K562 (cell line): ENCODE measurements around the gene ZMYND8. TPM values are rescaled to one million over a fixed set of nuclear protein-coding genes. Genes with fewer than 3 reads are reported as not detected.

Experiments
- ARID3A ChIP-seq: IDR thresholded peaks from 2 replicates; pipeline ENCODE4 v1.6.1; 2012; ENCODE audit warnings: low read depth, low read length, improper control_type of control experiment, borderline replicate concordance
- ASH1L ChIP-seq: fragments of 450-650 bp; IDR thresholded peaks from 2 replicates; pipeline ENCODE4 v1.6.1; 2018; ENCODE audit warnings: borderline replicate concordance, mild to moderate bottlenecking, low read depth; ENCODE audit not compliant: partially characterized antibody
- CBX3 ChIP-seq, 2 experiments: IDR thresholded peaks; 1 replicate in 1 of 2; 2 replicates in 1 of 2; pipeline ENCODE4 v1.6.1; 2012; ENCODE audit warnings: inconsistent platforms in 2 of 2, low read length in 2 of 2, borderline replicate concordance in 1 of 2, control low read depth in 1 of 2
- CREB3 ChIP-seq: fragments of 450-650 bp; conservative IDR thresholded peaks from 2 replicates; pipeline ENCODE4 v1.6.1; 2016; ENCODE audit warnings: missing genetic modification characterization, low read depth, mild to moderate bottlenecking, missing compliant biosample characterization, moderate library complexity
- ELK3 ChIP-seq: fragments of 450-650 bp; formaldehyde crosslinking; IDR thresholded peaks from 2 replicates; pipeline ENCODE4 v1.4.0; 2020; ENCODE audit warnings: mild to moderate bottlenecking
- ID3 ChIP-seq, 2 experiments: fragments of 250-450 bp in 1 of 2; fragments of 450-650 bp in 1 of 2; sonication (Bioruptor Pico) in 1 of 2; IDR thresholded peaks; 2 replicates each; pipeline versions ENCODE4 v1.6.1 to v1.8.0; 2016 to 2021; ENCODE audit warnings: mild to moderate bottlenecking in 2 of 2, moderate library complexity in 2 of 2, missing compliant biosample characterization in 1 of 2, missing genetic modification characterization in 1 of 2
- NR2C1 ChIP-seq, 2 experiments: fragments of 450-650 bp; IDR thresholded peaks; 2 replicates each; pipeline ENCODE4 v1.6.1; 2017; ENCODE audit warnings: mild to moderate bottlenecking in 2 of 2, antibody characterized with exemption in 1 of 2, inconsistent platforms in 1 of 2, missing compliant biosample characterization in 1 of 2, missing genetic modification characterization in 1 of 2
- PYGO2 ChIP-seq: fragments of 450-650 bp; IDR thresholded peaks from 2 replicates; pipeline ENCODE4 v1.6.1; 2016; ENCODE audit warnings: mild to moderate bottlenecking, missing genetic modification characterization, moderate library complexity, missing compliant biosample characterization
- SAFB ChIP-seq: fragments of 200-400 bp; formaldehyde crosslinking; IDR thresholded peaks from 2 replicates; pipeline ENCODE4 v1.6.1; 2017; ENCODE audit warnings: low read depth, low read length, borderline replicate concordance
- SIN3A ChIP-seq, 2 experiments: fragments of 150-350 bp in 1 of 2; IDR thresholded peaks; 2 replicates each; pipeline ENCODE4 v1.6.1; 2011 to 2016; ENCODE audit warnings: borderline replicate concordance in 2 of 2, low read depth in 2 of 2, low read length in 2 of 2, mild to moderate bottlenecking in 2 of 2, moderate library complexity in 2 of 2; ENCODE audit not compliant: control insufficient read depth in 1 of 2
- TAF9B ChIP-seq: fragments of 450-650 bp; IDR thresholded peaks from 2 replicates; pipeline ENCODE4 v1.6.1; 2018; ENCODE audit warnings: mild to moderate bottlenecking; ENCODE audit not compliant: partially characterized antibody
- TCFL5 ChIP-seq: fragments of 250-450 bp; sonication (Bioruptor Pico); conservative IDR thresholded peaks from 2 replicates; pipeline ENCODE4 v1.6.1; 2021; ENCODE audit warnings: mild to moderate bottlenecking, moderate library complexity, matching md5 sums
- TFE3 ChIP-seq: fragments of 450-650 bp; formaldehyde crosslinking; IDR thresholded peaks from 2 replicates; pipeline ENCODE4 v1.4.0; 2020; ENCODE audit warnings: mild to moderate bottlenecking, mixed read lengths
- ZNF124 ChIP-seq: sonication (generic); formaldehyde crosslinking; IDR thresholded peaks from 2 replicates; pipeline ENCODE4 v1.8.1; 2022; ENCODE audit warnings: missing genetic modification reagents
- ZNF175 ChIP-seq: fragments of 200-800 bp; sonication (Bioruptor generic); IDR thresholded peaks from 2 replicates; pipeline ENCODE4 v1.6.1; 2016; ENCODE audit warnings: low read depth, mild to moderate bottlenecking, missing genetic modification characterization, missing compliant biosample characterization
- ZNF408 ChIP-seq: fragments of 250-450 bp; sonication (Bioruptor Pico); IDR thresholded peaks from 2 replicates; pipeline ENCODE4 v1.4.0; 2020; ENCODE audit warnings: low read depth, mild to moderate bottlenecking, moderate library complexity
- ZNF766 ChIP-seq: fragments of 200-800 bp; sonication (Bioruptor generic); conservative IDR thresholded peaks from 2 replicates; pipeline ENCODE4 v1.6.1; 2016; ENCODE audit warnings: missing genetic modification characterization, missing compliant biosample characterization
- polyA plus RNA-seq, 8 experiments: library from polyadenylated mRNA; depleted of rRNA in 4 of 8; stranded (reverse) in 5 of 8; unstranded in 3 of 8; fragments of >200 nt; fragmentation: Nextera tagmentation in 2 of 8; fragmentation: Illumina TruSeq in 1 of 8; extraction: Ambion mirVana in 2 of 8; extraction: Trizol in 1 of 8; gene quantifications; 2 replicates each; pipeline versions ENCODE4 v1.2.1 to v1.2.3, GENCODE V29; 2011 to 2014; ENCODE audit warnings: inconsistent platforms in 1 of 8, missing spikeins in 1 of 8
- total RNA-seq, 7 experiments: library from RNA; depleted of rRNA in 6 of 7; stranded (reverse); fragments of >200 nt in 6 of 7; fragmentation: Illumina TruSeq in 2 of 7; extraction: Trizol in 2 of 7; gene quantifications; 2 replicates each; pipeline versions ENCODE4 v1.2.1 to v1.2.3, GENCODE V29; 2011 to 2021; ENCODE audit warnings: low replicate concordance in 1 of 7

Gene ZMYND8
- total and polyA plus RNA-seq, 9 of the 15 experiments (the other 6 are each of a cell fraction or from before 2014, with no cell fraction given), result 31.8 to 148 (median 71.9) TPM

- TF ChIP-seq ARID3A, result no peak
- no peak for TF ChIP-seq ASH1L
- no peak for TF ChIP-seq ZNF175 (CRISPR knock-in tag)
- TF ChIP-seq ZNF408 (CRISPR knock-in tag), result no peak
- TF ChIP-seq ID3 (CRISPR knock-in tag; IDR thresholded peaks at IDR 0.05), result no peak
- no peak for TF ChIP-seq ID3 (tag; IDR thresholded peaks at IDR 0.05)
- peak; percentile 62 for TF ChIP-seq TAF9B
- no peak for TF ChIP-seq SIN3A (IDR thresholded peaks at IDR 0.05; ENCODE audit: borderline replicate concordance in 2 of 2, control insufficient read depth in 1 of 2, low read depth in 2 of 2, low read length in 2 of 2)
- no peak for TF ChIP-seq CREB3 (tag)
- no peak for TF ChIP-seq TCFL5 (CRISPR knock-in tag)
- TF ChIP-seq ZNF124 (CRISPR knock-in tag), result no peak
- no peak for TF ChIP-seq SAFB
- TF ChIP-seq TFE3 (CRISPR knock-in tag), result no peak
- TF ChIP-seq CBX3 (IDR thresholded peaks at IDR 0.05; ENCODE audit: borderline replicate concordance in 1 of 2, low read length in 2 of 2), result no peak
- TF ChIP-seq ELK3, result no peak
- TF ChIP-seq ZNF766 (CRISPR knock-in tag), result no peak
- no peak for TF ChIP-seq PYGO2 (tag)
- TF ChIP-seq NR2C1 (IDR thresholded peaks at IDR 0.05), result no peak
- no peak for TF ChIP-seq NR2C1 (tag; IDR thresholded peaks at IDR 0.05)
These were observed 99.2 kb downstream of the ZMYND8 start (continued) for GRCh38 chr20:47257256-47257655.
